HG02571 (cell line): ENCODE measurements around the gene FOXN4.

Experiments used
- ATAC-seq: cut with Tn5 transposase; IDR thresholded peaks from one replicate; pipeline ENCODE4 v1.9.1; 2021; ENCODE audit warnings: mild to moderate bottlenecking, moderate library complexity; ENCODE audit not compliant: unreplicated experiment

FOXN4 gene

GRCh38 chr12:109307051-109307450 is 2.0 kb downstream of the FOXN4 start:
- ATAC-seq = no peak

- ATAC-seq = no peak
These were observed 3.5 kb downstream of the FOXN4 start for GRCh38 chr12:109305547-109305946.

GRCh38 chr12:109304485-109304884 is 4.6 kb downstream of the FOXN4 start:
- ATAC-seq = no peak

- no peak for ATAC-seq
These were observed 6.3 kb downstream of the FOXN4 start for GRCh38 chr12:109302770-109303169.

- no peak for ATAC-seq
These were observed 6.7 kb downstream of the FOXN4 start for GRCh38 chr12:109302358-109302757.

GRCh38 chr12:109301643-109302168 is 7.4 kb downstream of the FOXN4 start:
- ATAC-seq = no peak

- ATAC-seq = no peak
These were observed 9.2 kb downstream of the FOXN4 start for GRCh38 chr12:109299849-109300248.

- ATAC-seq = no peak
These were observed 12.7 kb downstream of the FOXN4 start for GRCh38 chr12:109296431-109296830.

- ATAC-seq = no peak
These were observed 13.2 kb downstream of the FOXN4 start for GRCh38 chr12:109295764-109296425.

GRCh38 chr12:109294286-109294796 is 14.7 kb downstream of the FOXN4 start:
- no peak for ATAC-seq

- no peak for ATAC-seq
These were observed 16.0 kb downstream of the FOXN4 start for GRCh38 chr12:109293106-109293505.

- ATAC-seq = no peak
These were observed 16.8 kb downstream of the FOXN4 start for GRCh38 chr12:109292342-109292711.

- no peak for ATAC-seq
These were observed 17.4 kb downstream of the FOXN4 start for GRCh38 chr12:109291521-109292341.

- no peak for ATAC-seq
These were observed 18.0 kb downstream of the FOXN4 start for GRCh38 chr12:109291117-109291516.

- ATAC-seq = no peak
These were observed 19.0 kb downstream of the FOXN4 start for GRCh38 chr12:109290061-109290460.

- no peak for ATAC-seq
These were observed 19.5 kb downstream of the FOXN4 start for GRCh38 chr12:109289551-109289950.

GRCh38 chr12:109289004-109289403 is 20.1 kb downstream of the FOXN4 start:
- ATAC-seq = no peak

- no peak for ATAC-seq
These were observed 20.5 kb downstream of the FOXN4 start for GRCh38 chr12:109288571-109288970.

- ATAC-seq = no peak
These were observed 21.1 kb downstream of the FOXN4 start for GRCh38 chr12:109287811-109288469.

- no peak for ATAC-seq
These were observed 21.9 kb downstream of the FOXN4 start for GRCh38 chr12:109287181-109287580.

- no peak for ATAC-seq
These were observed 22.4 kb downstream of the FOXN4 start for GRCh38 chr12:109286652-109287051.
